ENCODE measurements around the gene GNA14.

Gene GNA14

DNA sequence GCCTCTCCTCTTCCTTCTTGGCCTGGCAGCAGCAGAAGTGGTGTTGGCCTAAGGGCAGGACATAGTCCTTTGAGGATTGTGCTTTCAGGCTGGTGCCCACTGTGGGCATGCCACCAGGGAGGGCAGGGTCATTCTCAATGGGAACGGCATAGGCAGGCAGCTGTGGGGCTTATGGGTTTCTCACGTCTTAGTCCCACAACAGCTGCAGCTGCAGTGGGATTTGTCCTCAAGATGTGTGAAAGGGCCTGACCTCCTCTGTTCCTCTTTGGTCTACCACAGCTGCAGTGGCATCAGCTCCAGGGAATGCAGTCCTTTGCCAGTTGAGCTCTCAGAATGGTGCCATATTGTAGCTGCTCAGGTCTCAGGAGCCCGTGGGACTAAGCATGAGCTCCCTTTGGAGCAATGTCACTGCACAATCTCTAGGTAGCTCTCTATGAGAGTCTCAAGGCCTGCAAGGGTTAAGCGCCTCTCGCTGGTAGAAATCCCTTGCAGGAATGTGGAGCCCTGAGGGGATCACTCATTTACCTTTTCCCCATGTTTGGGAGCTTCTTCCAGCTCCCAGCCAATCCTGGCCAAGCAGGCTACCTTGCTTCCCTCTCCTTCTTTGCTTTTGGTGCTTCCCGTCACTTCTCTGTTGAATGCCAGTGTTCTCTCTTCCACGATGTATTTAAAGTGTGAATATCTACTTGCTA lies 104.8 kb downstream of the GNA14 start:
- in situ Hi-C loops (cut with MboI; ENCODE audit: low sequenced_read_pairs), result no loop called here

DNA sequence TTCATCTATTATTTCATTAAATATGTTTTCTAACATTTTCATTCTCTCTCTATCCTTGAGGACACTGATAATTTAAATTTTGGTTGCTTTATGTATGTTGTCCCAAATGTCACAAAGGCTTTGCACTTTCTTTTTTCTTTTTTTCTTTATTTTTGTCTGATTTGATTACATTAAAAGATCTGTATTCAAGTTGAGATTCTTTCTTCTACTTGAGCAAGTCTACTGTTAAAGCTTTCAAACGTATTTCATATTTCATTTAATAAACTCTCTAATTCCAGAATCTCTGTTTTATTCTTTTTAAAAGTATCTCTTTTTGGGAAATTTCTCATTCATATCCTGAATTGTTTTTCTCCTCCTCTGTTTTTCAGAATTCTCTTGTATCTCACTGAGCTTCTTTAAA lies 106.5 kb downstream of the GNA14 start:
- in situ Hi-C loops (cut with MboI; ENCODE audit: low sequenced_read_pairs), result no loop called here

DNA sequence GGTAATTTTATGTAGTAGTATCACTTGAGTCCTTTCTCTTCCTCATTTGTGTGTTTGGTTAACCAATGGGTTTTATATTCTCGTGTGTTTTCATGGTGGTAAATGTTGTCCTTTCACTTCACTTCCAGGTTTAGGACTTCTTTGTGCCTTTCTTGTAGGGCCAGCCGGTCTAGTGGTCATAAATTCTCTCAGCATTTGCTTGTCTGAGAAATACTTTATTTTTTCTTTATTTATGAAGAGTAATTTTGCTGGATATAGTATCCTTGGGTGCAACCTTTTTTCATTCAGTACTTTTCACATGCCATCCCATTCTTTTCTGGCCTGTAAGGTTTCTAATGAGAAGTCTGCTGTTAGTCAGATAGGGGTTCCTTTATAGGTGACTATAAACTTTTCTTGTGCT lies 107.1 kb downstream of the GNA14 start:
- in situ Hi-C loops (cut with MboI; ENCODE audit: low sequenced_read_pairs), result no loop called here

DNA sequence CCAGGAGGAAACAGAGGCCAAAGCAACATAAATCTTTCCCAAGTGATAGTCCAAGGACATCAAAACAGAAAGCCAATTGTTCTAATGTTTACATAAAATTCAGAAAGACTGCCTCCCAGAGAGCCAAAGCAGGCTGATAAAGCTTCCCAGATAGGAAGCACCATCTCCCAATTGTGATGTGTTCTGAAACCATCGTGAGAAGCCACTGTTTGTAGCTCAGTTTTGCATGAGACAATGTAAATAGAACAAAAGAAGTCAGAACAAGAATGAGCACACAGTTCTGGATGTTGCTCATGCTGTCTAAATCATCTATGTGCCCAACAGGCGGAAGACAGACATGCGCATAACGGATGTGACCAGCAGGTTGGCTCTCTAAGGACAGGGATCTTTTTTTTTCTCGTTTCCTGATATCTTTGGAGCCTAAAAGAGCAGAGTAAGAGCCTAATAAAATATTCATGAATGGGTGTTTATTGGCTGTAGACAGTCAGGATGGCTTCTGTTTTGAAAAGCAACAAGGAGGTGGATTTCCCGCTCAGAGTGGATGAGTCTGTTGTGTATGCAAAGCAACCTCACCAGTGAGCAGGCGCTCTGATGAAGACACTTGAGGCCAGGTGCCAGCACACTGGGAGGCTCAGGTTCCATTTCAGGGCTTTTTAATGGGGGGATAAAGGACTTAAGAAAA lies 113.6 kb downstream of the GNA14 start:
- in situ Hi-C loops (cut with MboI; ENCODE audit: low sequenced_read_pairs), result no loop called here

DNA sequence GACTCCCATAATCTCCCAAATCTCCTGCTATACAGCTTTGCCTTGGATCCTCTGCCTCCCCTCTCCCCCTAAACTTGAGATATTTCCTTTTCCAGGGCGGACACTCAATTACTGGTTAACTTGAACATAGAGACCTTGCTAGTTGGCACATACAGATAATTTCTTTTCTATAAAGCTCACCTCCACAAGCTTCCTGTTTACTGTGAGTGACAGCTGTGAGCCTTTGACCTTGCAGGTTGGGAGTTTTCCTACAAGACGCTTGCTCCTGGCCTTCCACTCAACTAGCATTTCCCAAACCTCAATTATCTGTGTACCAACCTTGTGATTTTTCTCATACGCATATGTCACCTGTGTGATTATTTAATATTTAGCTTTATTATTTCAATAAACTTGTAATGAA lies 114.5 kb downstream of the GNA14 start:
- in situ Hi-C loops (cut with MboI; ENCODE audit: low sequenced_read_pairs), result no loop called here

DNA sequence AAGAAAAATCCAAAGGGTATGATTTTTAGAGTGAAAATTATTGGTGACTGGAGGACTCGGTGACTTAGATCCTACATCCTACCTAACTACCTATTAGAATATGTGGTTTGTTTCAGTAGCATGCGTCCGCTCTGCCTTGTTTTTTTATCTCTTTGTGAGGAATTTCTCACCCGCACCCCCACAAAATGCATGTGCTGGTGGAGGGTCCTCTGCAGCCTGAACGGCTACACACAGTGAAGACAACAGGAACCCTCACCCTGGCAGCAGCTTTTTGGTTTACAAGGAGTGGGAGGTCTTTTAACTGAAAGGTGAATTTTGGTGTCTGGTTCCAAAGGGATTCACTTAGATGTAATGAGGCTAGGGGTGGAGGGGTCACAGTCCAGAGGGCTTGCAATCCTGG lies 115.5 kb downstream of the GNA14 start:
- in situ Hi-C loops (cut with MboI; ENCODE audit: low sequenced_read_pairs), result no loop called here

DNA sequence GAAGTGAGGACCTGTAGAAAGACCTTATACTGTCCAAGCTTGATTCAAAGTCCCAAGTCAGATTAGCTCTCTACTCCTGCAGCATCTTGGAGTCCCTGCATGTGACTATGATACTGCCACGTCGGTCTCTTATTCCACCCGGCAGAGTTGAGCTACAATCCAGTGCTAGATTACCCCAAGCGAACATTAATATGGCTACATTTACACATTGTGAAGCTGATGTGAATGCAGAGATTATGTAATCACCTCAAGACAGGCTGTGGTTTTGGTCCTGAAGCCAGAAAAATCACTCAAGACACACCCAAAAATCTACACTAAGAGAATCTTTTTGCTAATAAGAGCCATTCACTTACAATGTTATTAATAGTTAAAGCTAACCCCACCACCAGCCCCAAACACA lies 116.7 kb downstream of the GNA14 start:
- in situ Hi-C loops (cut with MboI; ENCODE audit: low sequenced_read_pairs), result no loop called here

DNA sequence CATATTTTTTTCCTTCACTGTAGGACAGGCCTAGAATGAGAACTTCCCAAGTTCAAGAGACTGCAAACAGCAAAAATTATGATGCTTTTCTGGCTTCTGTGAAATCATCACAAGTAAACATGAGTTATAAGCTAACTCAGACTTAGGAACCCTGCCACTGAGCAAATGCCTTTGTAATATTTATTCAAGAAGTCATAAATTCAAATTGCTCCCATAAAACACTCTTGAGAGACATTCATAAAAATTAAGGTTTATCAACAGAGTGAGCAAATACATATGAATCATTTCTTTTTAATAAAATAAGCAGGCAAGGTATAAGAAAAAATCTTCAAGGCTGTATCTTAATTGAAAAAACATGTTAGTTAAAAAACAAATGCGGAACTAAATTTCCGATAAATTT lies 124.2 kb downstream of the GNA14 start:
- in situ Hi-C loops (cut with MboI; ENCODE audit: low sequenced_read_pairs), result no loop called here

DNA sequence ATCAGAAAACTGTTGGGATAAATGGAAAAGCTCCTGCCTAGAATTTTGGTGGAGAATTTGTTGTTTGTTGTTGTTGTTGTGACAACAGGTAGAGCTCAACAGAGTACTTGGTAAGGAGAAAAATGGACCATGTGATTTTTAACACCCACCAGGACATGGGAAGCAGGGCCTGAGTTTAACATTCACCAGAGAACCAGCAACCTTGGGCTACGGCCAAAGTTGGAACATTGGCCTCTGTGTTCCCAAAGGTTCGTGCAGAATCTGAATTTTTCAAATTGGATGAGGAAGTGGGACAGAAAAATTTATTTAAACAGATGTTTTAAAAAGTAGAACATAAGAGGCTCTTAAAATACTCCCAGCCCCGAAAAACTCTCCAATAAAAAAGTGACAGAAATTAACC lies 127.0 kb downstream of the GNA14 start:
- in situ Hi-C loops (cut with MboI; ENCODE audit: low sequenced_read_pairs), result no loop called here

DNA sequence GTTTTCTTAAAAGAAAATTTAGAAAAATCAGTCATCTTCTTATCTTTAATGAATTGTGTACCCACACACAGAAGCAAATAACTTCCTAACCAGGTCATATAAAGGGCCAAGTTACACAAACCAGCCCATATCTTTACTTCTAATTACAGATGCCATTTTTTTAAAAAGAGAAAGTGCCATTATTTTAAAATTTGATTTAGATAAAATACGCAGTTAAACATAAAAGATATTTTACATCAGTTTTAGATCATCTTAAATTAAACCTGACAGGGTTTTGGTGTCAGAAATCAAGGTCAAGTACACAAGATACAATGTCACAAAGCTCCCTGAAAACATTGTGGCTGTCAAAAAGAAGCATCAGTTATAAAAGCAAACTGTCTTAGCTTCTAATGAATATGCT lies 129.4 kb downstream of the GNA14 start:
- in situ Hi-C loops (cut with MboI; ENCODE audit: low sequenced_read_pairs), result no loop called here

DNA sequence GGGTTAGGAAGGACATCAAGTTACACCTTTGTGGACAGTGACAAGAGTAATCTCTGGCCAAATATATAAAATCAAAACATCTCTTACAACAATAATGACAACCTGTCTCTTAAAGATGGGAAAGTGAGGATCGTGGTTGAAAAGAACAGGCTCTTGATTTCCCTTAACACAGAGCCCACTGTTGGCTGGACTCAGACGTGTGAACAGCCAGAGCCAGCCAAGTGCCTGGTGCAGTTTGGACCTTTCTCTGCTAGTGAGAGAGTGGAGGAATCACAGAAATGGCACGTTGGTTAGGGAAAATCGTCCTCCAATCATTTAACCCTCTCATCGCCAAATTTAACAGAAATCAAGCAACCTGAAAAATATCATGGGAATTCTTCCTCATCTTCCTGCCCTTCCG lies 131.3 kb downstream of the GNA14 start:
- in situ Hi-C loops (cut with MboI; ENCODE audit: low sequenced_read_pairs), result no loop called here

DNA sequence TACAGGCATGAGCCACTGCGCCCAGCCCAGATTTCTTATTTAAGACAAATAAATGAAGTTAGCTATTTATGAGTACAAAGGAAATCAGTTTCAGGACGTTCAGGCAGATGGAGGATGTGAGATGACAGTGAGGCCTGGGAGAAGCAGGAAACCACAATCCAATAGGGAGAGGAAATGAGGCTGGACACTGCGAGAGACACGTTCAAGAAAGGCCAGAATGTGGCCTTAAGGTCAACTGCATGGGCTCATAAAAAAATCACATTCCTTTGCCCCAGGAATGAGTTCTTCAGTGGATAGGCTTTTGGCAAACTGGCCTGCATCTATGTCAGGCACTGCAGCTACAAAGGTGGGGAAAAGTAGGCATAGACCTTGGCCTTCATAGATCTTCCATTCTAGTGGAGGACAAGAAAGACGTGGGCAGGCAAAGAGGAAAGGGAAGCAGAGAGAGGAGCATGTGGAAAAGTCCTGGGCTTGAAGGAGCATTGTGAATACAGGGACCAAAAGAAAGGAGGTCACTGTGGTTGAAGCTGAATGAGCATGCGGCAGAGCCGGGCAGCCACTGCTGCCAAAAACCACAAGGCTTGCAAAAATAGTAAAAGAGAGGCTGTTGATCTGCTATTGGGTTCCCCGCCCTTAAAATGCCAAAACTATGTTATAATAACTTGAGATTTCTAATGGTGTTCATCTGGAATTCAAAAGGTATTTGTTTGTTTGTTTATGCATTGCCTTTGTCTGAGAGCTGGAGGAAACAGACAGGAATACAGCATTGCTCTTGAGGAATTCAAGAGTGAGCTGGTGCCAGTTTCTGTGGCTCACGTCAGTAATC lies 133.0 kb downstream of the GNA14 start:
- in situ Hi-C loops (cut with MboI; ENCODE audit: low sequenced_read_pairs), result no loop called here

DNA sequence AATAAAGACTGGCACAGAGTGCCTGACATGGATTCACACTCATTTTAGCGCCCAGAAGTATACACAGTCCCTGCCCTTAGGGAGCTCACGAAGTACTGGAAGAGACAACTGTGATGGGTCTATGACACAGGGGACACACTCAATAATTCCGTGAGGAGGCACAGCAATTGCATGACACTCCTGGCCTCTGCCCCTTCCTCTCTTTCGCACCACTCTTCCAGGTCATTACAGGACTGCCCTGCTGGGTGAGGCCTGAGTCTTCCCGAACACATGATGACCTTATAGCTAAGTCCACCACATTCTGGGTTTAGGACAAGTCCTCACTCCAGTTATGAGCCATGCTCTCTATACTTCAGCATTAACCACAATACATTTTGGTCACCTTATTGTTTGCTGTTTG lies 134.7 kb downstream of the GNA14 start:
- in situ Hi-C loops (cut with MboI; ENCODE audit: low sequenced_read_pairs), result no loop called here

DNA sequence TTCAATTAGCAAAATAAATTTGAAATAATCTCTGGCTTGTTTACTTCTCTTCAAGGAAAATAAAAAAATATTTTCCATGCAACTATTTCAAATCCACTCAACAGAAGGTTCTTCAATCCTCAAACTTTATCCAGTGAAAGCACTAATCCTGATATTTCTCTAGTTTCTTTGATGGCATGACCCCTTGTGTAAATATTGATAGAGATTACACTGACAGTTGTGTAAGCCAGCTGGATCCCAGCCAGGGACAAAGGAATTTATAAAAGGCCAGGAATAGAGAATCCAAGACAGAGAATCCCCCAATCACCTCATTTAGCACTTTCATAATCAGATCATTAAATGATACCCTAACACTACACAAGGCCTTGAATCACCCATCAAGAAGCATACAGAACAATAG lies 135.2 kb downstream of the GNA14 start:
- in situ Hi-C loops (cut with MboI; ENCODE audit: low sequenced_read_pairs), result no loop called here

DNA sequence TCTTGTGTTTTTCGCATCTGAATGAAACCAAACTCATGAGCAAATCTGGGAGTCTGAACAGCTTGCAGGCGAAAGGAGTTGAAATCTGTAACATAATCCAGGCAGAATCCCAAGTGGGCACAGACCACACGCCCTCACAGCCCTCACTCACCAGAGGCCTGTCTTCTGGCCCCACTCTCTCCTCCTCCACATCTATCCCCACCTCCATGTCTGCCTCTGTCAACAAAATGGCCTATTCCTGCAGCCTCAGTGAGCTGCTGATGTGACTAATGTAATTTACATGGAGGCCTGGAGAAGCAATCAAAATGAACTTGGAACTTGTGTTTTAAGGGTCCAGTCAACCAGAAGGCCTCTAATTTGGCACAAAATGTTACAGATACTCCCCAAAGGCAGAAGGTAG lies 136.6 kb downstream of the GNA14 start:
- in situ Hi-C loops (cut with MboI; ENCODE audit: low sequenced_read_pairs), result no loop called here

DNA sequence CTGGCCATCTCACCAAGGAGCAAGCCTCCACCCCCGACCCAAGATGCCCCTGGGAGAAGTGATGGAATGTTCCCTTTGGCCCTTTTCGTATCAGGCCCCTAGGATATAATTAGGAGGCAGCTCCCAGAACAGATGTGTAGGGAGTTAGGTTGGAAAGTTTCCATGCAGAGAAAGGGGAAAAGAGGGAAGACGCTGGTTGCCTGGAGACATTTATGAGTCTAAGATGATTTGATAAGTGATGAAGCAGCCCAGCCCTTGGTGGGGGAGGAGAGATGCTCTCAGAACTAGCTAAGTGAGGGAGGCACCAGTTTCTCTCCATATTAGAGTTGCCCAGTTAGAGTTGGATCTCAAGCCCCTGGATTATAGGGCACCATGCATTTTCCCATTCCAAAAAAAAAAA lies 137.5 kb downstream of the GNA14 start:
- in situ Hi-C loops (cut with MboI; ENCODE audit: low sequenced_read_pairs), result no loop called here

DNA sequence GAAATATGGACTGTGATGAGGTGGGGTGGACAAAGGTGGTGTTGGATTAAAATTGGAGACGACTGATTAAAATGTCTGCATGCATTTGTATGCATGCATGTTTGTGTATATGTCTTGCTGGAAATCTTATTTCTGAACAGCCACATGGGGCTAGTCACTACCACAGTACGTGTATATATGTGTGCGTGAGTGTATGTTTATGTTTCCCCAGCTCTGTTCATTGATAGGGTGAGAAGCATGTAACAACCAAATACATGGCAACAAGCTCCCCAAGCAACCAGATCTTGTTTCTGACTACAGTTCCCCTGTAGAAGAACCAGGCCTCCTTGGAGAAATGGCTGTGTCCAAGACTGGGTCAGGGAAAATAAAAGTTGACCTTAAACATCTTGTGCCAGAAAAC lies 139.7 kb downstream of the GNA14 start:
- in situ Hi-C loops (cut with MboI; ENCODE audit: low sequenced_read_pairs), result no loop called here

DNA sequence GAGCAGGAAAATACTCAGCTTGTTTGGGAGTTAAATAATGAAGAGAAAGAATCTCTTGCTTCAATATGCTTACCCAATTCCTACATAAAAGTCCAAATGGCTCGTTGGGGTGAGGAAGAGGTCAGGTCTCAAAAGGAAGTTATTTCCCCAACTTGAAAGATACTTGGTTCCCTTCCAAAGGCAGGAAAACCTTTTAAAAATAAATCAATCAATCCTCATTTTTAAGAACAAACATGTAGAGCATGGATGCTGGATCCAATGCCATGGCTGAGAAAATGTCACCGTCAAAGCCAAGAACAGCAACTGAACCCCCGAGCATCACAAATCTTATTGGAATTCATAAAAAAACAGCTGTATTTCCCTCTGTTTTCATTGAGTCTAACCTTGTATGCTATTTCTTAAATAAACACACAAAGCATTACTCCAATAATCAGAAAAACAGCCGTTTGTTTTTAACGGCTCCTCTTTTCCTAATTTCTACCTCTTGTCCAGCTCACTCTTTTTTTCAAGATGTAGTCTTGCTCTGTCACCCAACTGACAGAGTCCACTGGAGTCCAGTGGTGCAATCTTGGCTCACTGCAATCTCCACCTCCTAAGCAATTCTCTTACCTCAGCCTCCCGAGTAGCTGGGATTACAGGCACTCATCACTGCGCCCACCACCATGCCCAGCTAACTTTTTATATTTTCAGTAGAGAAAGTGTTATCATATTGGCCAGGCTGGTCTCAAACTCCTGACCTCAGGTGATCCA lies 140.7 kb downstream of the GNA14 start:
- in situ Hi-C loops (cut with MboI; ENCODE audit: low sequenced_read_pairs), result no loop called here

DNA sequence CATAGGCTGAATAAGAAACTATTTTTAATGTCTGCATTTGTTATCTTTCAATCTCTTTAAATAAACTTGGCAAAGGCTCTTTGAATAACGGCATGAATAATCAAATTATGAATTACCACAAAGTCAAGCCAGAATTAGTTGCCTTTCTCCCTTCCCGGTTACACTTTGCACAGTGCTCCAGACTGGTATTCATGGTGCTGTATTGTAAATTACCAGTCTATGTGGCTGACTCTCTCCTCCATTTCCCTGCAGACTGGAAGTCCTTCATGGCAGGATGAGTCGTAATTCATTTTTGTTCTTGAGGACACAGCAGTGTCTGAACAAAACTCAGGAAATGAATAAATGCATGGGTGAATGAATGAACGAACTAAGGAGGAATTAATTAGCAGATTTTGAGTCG lies 142.9 kb downstream of the GNA14 start:
- in situ Hi-C loops (cut with MboI; ENCODE audit: low sequenced_read_pairs), result no loop called here

DNA sequence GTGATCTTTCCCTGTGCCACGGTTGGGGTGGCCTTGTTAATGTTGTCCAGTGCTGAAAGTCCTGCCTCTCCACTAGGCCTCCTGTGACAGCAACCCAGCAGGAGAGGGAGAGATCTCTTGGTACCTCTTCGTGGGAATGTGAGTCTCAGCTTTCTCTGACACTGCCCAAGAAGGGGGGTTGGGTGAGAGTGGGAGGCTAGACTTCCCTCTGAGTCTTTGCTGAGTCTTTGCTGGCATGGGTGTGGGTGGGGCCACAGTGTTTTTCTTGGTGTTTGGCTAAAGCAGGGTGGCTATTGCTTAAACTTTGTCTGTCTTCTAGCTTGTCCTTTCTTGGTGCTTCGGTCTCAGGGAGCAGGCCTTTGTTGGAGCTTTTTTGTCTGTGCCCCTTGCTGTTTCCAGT lies 145.6 kb downstream of the GNA14 start:
- in situ Hi-C loops (cut with MboI; ENCODE audit: low sequenced_read_pairs), result no loop called here

DNA sequence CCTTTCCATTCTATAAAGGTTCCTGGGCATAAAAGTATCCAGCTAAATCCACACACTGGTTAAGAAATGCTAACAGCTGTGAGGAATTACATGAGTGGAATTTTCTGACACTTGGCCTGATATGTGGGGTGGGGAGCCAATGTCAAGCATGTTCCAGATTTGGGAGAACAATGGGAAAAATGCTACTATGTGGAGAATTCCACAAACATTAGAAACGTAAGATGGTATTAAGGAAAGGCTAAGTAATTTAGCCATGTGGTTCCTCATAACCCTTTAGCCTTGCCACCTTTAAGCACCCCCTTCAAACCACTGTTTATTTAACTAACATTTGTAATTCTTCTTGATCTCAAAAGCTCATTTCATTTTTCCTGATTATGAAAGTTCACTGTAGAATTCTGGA lies 149.2 kb downstream of the GNA14 start:
- in situ Hi-C loops (cut with MboI; ENCODE audit: low sequenced_read_pairs), result no loop called here
